Skin epidermis (tissue), 12 donors: Measurements from ENCODE around the gene HIGD1A.

Experiments
- H3K27ac ChIP-seq, 21 experiments: fragments of 200-600 bp; sonication (generic) in 11 of 21; one replicate each; pipeline ENCODE4 v1.5.0; 2020; ENCODE audit warnings: mild to moderate bottlenecking in 3 of 21, inconsistent platforms in 2 of 21, moderate library complexity in 2 of 21
- H3K4me3 ChIP-seq, 7 experiments: fragments of 200-600 bp; sonication (generic) in 2 of 7; one replicate each; pipeline ENCODE4 v1.5.0; 2020; ENCODE audit warnings: inconsistent platforms in 2 of 7, mild to moderate bottlenecking in 2 of 7, moderate library complexity in 1 of 7

HIGD1A gene

GRCh38 chr3:42804106-42804830 lies at the start of gene HIGD1A:
HIGD1A (minus strand) TSS chr3:42804490; CDS start chr3:42794253, 10,237 bp downstream.
- peak within 1 kb of the TSS; percentile 63 to 90 (median 83) for H3K4me3 ChIP-seq
- peak within 1 kb of the TSS; percentile 60 to 97 (median 92) for H3K27ac ChIP-seq

GRCh38 chr3:42853739-42854302 lies 49.5 kb upstream of the HIGD1A start:
- Histone ChIP-seq H3K4me3 (no peak overlapping the region), H3K27ac (no peak overlapping the region)

- H3K4me3 ChIP-seq, result no peak overlapping the region
Measured at GRCh38 chr3:42853056-42853455, 48.8 kb upstream of the HIGD1A start.

GRCh38 chr3:42852441-42852840 lies 48.2 kb upstream of the HIGD1A start:
- Histone ChIP-seq H3K4me3 (no peak overlapping the region), H3K27ac (peak overlapping the region in 6 of 21 experiments; percentile 6 to 64 (median 47))

More at GRCh38 chr3:42853056-42853455, 48.8 kb upstream of the HIGD1A start:
- peak overlapping the region in 5 of 21 experiments; percentile 6 to 64 (median 57) for H3K27ac ChIP-seq

- peak overlapping the region in 5 of 21 experiments; percentile 26 to 64 (median 47) for H3K27ac ChIP-seq
- no peak overlapping the region for H3K4me3 ChIP-seq
Measured at GRCh38 chr3:42851228-42851834, 47.0 kb upstream of the HIGD1A start.

- Histone ChIP-seq H3K4me3 (no peak overlapping the region), H3K27ac (peak overlapping the region in 3 of 21 experiments; percentile 28 to 64 (median 57))
Measured at GRCh38 chr3:42850263-42850662, 46.0 kb upstream of the HIGD1A start.

GRCh38 chr3:42849017-42849416 lies 44.7 kb upstream of the HIGD1A start:
- Histone ChIP-seq H3K27ac (peak overlapping the region in 3 of 21 experiments; percentile 25 to 62 (median 57)), H3K4me3 (no peak overlapping the region)

GRCh38 chr3:42847731-42848130 lies 43.4 kb upstream of the HIGD1A start:
- Histone ChIP-seq H3K27ac (peak overlapping the region in 13 of 21 experiments; percentile 30 to 92 (median 73)), H3K4me3 (no peak overlapping the region)

GRCh38 chr3:42846685-42847522 lies 42.6 kb upstream of the HIGD1A start:
- H3K27ac ChIP-seq, result peak overlapping the region in 16 of 21 experiments; percentile 11 to 92 (median 68)
- H3K4me3 ChIP-seq, result no peak overlapping the region

- H3K27ac ChIP-seq, result peak overlapping the region in 8 of 21 experiments; percentile 44 to 92 (median 64)
- no peak overlapping the region for H3K4me3 ChIP-seq
Measured at GRCh38 chr3:42844815-42845214, 40.5 kb upstream of the HIGD1A start.

- H3K4me3 ChIP-seq, result no peak overlapping the region
- H3K27ac ChIP-seq, result peak overlapping the region in 8 of 21 experiments; percentile 44 to 92 (median 64)
Measured at GRCh38 chr3:42844412-42844713, 40.1 kb upstream of the HIGD1A start.

- H3K27ac ChIP-seq, result peak overlapping the region in 8 of 21 experiments; percentile 44 to 92 (median 64)
- no peak overlapping the region for H3K4me3 ChIP-seq
Measured at GRCh38 chr3:42843713-42844411, 39.6 kb upstream of the HIGD1A start.

GRCh38 chr3:42841332-42841731 lies 37.0 kb upstream of the HIGD1A start:
- H3K27ac ChIP-seq, result peak overlapping the region in 3 of 21 experiments; percentile 16 to 46 (median 30)

GRCh38 chr3:42839616-42840015 lies 35.3 kb upstream of the HIGD1A start:
- H3K4me3 ChIP-seq, result no peak overlapping the region

More at GRCh38 chr3:42841332-42841731, 37.0 kb upstream of the HIGD1A start:
- no peak overlapping the region for H3K4me3 ChIP-seq

GRCh38 chr3:42838571-42838970 lies 34.3 kb upstream of the HIGD1A start:
- no peak overlapping the region for H3K4me3 ChIP-seq
- H3K27ac ChIP-seq, result no peak overlapping the region

More at GRCh38 chr3:42839616-42840015, 35.3 kb upstream of the HIGD1A start:
- no peak overlapping the region for H3K27ac ChIP-seq

- no peak overlapping the region for H3K27ac ChIP-seq
- no peak overlapping the region for H3K4me3 ChIP-seq
Measured at GRCh38 chr3:42836150-42837123, 32.1 kb upstream of the HIGD1A start.

GRCh38 chr3:42831321-42831713 lies 27.0 kb upstream of the HIGD1A start:
- no peak overlapping the region for H3K4me3 ChIP-seq
- H3K27ac ChIP-seq, result no peak overlapping the region
